ENCODE results near the gene TBC1D20. TPM values are rescaled to one million over a fixed set of nuclear protein-coding genes. Genes with fewer than 3 reads are reported as not detected.

The TBC1D20 gene
- total RNA-seq, 3 donors from 2014 or later (not counting 1 experiment from before 2014, with no cell fraction given), result 32.5 to 47.6 (median 44.2) TPM

DNA sequence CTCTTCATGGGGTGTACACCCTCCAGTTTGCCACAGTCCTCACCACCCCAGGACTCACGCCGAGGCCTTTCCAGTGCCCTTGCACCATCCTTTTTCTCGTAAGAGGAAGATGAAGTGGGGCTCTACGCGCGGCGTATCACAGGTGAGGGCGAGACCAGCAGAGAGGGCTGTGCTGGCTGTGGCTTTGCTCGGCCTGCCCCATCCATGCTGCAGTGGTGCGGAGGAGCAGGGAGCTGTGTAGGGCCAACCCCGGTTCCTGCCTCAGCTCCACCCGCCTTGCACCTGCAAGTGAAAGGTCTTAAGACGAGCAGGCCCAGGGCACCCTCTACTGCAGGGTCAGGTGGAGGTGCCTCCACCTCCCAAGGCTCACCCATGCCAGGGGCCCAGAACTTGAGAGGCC, 30.1 kb downstream of the TBC1D20 start:
- H3K36me3 ChIP-seq (ENCODE audit: control insufficient read depth, insufficient read depth, low read length), result peaks cover 61% of the 10 kb centered on the region
- peaks cover 20 to 44% of the 10 kb centered on the region in 2 donors for H3K4me1 Mint-ChIP-seq
- WGBS (ENCODE audit: insufficient coverage), result 96% methylated on average over 13 of the region's 13 CpGs

DNA sequence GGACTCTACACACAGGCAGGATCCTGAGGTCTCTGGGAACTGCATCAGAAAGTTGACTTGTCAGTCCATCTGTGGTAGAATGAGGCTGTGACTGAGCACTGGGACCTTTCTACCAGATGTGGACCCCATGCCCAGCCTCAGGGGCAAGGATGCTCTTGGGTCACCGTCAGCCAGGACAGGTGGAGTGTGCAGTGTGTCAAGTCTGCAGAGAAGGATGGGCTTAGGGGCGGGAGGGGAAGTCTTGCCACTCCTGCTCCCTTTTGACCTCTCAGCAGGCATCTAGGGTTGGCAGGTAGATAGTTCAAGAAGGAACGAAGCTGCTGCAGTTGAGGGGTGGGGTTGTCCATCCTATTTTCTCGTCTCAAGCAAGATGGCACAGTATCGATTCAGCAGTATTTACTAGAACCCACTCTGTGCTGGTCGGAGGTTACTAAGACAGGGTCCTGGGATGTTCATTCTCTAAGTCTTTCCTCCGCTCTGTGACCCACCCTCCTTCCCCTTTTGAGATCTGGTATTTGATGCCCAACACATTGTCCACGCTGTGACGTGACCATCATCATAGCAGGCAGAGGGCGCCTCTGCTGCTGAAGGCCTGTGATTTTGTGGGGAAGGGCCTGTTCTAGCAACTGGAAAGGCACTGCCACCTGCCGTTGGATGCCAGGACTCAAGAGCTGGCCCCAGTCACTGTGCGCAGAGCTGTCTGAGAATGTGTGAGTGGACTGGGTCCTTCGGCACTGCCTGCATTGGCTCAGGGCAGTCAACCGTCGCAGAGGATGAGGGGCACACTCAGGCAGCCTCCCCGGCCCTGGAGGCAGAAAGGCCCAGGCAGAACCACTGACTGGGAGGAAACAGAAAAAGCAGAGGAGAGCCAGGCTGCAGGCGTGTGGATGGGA, 31.1 kb downstream of the TBC1D20 start:
- intact Hi-C loops (cut with micrococcal nuclease), result no loop called here
- WGBS (ENCODE audit: insufficient coverage), result 86% methylated on average over 17 of the region's 17 CpGs
- H3K4me1 Mint-ChIP-seq, result peaks cover 22 to 42% of the 10 kb centered on the region in 2 donors
- Histone ChIP-seq H3K4me1 (ENCODE audit: control insufficient read depth, insufficient read depth, low read length) (peaks cover 43% of the 10 kb centered on the region), H3K27ac (ENCODE audit: low read length) (no peak overlapping the region), H3K27me3 (ENCODE audit: control insufficient read depth, insufficient read depth, low read length) (no peaks in the 10 kb centered on the region), H3K36me3 (ENCODE audit: control insufficient read depth, insufficient read depth, low read length) (peaks cover 63% of the 10 kb centered on the region), H3K9me3 (ENCODE audit: control insufficient read depth, insufficient read depth, low read length) (no peaks in the 10 kb centered on the region), H3K4me3 (ENCODE audit: low read length) (no peak overlapping the region)
- H3K27ac Mint-ChIP-seq, result peak overlapping the region; percentile 50 to 97
- H3K36me3 Mint-ChIP-seq, result no peaks in the 10 kb centered on the region
- H3K4me3 Mint-ChIP-seq, result no peak overlapping the region
- no peaks in the 10 kb centered on the region for H3K27me3 Mint-ChIP-seq (ENCODE audit: low read depth in 2 of 2)
- no peak for ATAC-seq
- peak in 1 of 2 donors; percentile 59 for DNase-seq
- H3K9me3 Mint-ChIP-seq, result no peaks in the 10 kb centered on the region
- TF ChIP-seq, protein P1, sequence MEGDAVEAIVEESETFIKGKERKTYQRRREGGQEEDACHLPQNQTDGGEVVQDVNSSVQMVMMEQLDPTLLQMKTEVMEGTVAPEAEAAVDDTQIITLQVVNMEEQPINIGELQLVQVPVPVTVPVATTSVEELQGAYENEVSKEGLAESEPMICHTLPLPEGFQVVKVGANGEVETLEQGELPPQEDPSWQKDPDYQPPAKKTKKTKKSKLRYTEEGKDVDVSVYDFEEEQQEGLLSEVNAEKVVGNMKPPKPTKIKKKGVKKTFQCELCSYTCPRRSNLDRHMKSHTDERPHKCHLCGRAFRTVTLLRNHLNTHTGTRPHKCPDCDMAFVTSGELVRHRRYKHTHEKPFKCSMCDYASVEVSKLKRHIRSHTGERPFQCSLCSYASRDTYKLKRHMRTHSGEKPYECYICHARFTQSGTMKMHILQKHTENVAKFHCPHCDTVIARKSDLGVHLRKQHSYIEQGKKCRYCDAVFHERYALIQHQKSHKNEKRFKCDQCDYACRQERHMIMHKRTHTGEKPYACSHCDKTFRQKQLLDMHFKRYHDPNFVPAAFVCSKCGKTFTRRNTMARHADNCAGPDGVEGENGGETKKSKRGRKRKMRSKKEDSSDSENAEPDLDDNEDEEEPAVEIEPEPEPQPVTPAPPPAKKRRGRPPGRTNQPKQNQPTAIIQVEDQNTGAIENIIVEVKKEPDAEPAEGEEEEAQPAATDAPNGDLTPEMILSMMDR (IDR thresholded peaks at IDR 0.05), result no peak

More for the DNA sequence above, 30.1 kb downstream of the TBC1D20 start:
- TF ChIP-seq, protein P1 (IDR thresholded peaks at IDR 0.05), result no peak
- H3K4me3 Mint-ChIP-seq, result no peak overlapping the region
- no peak for DNase-seq
- H3K27me3 ChIP-seq (ENCODE audit: control insufficient read depth, insufficient read depth, low read length), result no peaks in the 10 kb centered on the region
- intact Hi-C loops (cut with micrococcal nuclease), result no loop called here
- ATAC-seq, result no peak
- H3K9me3 Mint-ChIP-seq, result no peaks in the 10 kb centered on the region
- H3K27me3 Mint-ChIP-seq (ENCODE audit: low read depth in 2 of 2), result no peaks in the 10 kb centered on the region
- no peaks in the 10 kb centered on the region for H3K36me3 Mint-ChIP-seq
- H3K27ac ChIP-seq (ENCODE audit: low read length), result no peak overlapping the region
- no peak overlapping the region for H3K4me3 ChIP-seq (ENCODE audit: low read length)
- no peaks in the 10 kb centered on the region for H3K9me3 ChIP-seq (ENCODE audit: control insufficient read depth, insufficient read depth, low read length)
- H3K4me1 ChIP-seq (ENCODE audit: control insufficient read depth, insufficient read depth, low read length), result peaks cover 52% of the 10 kb centered on the region
- peak overlapping the region; percentile 94 to 97 for H3K27ac Mint-ChIP-seq

DNA sequence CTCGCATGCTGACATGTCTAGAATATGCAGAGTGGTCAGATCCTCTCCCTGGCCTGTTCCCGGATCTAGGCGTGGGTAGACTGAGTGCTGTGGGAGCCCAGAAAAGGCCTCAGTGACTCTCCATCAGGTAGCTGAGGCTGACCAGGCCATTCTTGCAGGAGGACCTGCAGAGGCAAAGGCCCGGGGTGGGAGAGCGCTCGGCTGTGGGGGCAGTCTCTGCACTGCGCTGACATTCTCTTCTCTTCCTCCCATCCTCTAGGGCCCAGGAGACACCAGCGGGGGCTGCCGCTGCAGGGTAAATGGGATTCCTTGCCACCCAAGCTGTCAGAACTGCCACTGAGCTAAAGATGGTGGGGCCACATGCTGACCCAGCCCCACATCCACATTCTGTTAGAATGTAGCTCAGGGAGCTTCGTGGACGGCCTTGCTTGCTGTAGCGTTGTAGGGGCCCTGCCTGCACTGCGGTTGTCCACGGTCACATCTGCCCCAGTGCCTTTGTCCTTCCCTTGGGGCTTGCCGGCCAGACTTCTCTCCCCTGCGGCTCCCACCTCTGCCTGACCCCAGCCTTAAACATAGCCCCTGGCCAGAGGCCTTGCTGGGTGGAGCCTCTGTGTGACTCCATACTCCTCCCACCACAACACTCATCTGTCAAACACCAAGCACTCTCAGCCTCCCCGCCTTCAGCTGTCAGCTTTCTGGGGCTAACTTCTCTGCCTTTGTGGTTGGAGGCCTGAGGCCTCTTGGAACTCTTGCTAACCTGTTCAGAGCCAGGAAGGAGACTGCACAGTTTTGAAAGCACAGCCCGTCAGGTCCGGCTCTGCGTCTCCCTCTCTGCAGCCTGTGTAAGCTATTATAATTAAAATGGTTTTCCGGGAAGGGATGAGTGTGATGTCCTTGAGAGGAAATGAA, 32.0 kb downstream of the TBC1D20 start:
- Histone ChIP-seq H3K9me3 (ENCODE audit: control insufficient read depth, insufficient read depth, low read length) (no peaks in the 10 kb centered on the region), H3K4me3 (ENCODE audit: low read length) (no peak overlapping the region), H3K4me1 (ENCODE audit: control insufficient read depth, insufficient read depth, low read length) (peaks cover 34% of the 10 kb centered on the region), H3K27ac (ENCODE audit: low read length) (no peak overlapping the region), H3K36me3 (ENCODE audit: control insufficient read depth, insufficient read depth, low read length) (peaks cover 54% of the 10 kb centered on the region), H3K27me3 (ENCODE audit: control insufficient read depth, insufficient read depth, low read length) (no peaks in the 10 kb centered on the region)
- Mint-ChIP-seq H3K4me1 (peaks cover 19 to 34% of the 10 kb centered on the region in 2 donors), H3K4me3 (no peak overlapping the region), H3K27ac (peak overlapping the region; percentile 50 to 97), H3K36me3 (no peaks in the 10 kb centered on the region), H3K27me3 (ENCODE audit: low read depth in 2 of 2) (no peaks in the 10 kb centered on the region), H3K9me3 (no peaks in the 10 kb centered on the region)
- DNase-seq, result no peak
- TF ChIP-seq, protein P1 (IDR thresholded peaks at IDR 0.05), result no peak
- intact Hi-C loops (cut with micrococcal nuclease), result no loop called here
- ATAC-seq, result no peak
- WGBS (ENCODE audit: insufficient coverage), result 96% methylated on average over 21 of the region's 21 CpGs

All from natural killer cell (primary cell).